HuH-7.5 (cell line): ENCODE results near the gene DTX3L.

Source experiments
- DNase-seq: peaks from one replicate; pipeline ENCODE4 v3.0.0; 2011; ENCODE audit warnings: low spot score

DTX3L gene

GRCh38 chr3:122606330-122606729 lies 42.2 kb downstream of the DTX3L start:
- DNase-seq = no peak

DNA sequence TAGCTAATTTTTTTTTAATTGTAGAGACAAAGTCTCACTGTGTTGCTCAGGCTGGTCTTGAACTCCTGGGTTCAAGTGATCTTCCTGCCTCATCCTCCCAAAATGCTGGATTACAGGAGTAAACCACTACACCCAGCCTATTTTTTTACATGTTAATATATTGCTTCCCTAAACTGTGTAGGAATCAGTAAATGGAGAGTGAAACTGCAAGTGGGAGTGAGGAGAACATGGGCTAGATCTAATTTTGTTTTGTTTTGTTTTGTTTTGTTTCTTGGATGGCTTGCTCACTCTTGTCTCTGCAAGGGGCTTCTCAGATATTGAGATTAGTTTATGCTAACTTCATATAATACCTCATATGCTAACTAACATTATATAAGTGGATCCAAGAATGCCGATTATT lies 44.8 kb downstream of the DTX3L start:
- DNase-seq = no peak

GRCh38 chr3:122609798-122610559 lies 45.8 kb downstream of the DTX3L start:
- no peak for DNase-seq

DNA sequence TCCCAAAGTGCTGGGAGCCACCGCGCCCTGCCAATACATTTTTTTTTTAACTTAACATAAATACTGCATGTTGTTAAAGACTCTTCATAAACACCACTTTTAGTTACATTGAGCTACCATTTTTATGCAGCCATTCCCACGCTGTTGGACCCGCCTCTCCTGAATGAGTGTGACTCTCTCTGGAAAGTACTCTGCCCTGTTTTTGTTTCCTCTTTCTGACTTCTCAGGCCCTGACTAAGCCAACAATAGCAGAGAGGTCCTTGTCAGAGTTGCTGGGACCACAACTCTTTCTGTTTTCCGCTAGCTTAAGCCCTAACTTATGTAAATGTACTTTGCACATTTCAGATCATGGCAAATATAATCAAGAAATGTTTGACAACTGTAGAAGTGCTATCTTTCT lies 48.6 kb downstream of the DTX3L start:
- DNase-seq = no peak

DNA sequence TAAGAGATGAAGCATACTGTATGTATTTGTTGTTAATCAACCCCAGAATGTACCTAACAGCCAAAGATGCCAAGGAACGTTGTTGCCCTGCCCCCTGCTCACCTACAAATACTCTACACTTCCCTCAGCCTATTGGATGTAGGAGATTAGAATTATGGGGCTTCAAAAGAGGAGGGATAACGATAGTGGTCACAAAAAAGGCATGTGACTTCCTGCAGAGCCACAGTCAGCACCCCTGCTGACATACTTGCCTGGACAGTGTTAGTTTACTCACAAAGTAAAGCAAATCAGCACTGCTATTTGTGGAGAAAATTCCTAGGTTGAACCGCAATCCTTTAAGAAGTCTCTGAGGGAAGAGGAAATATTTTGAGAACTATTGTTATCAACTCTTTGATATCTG lies 51.2 kb downstream of the DTX3L start:
- DNase-seq = no peak

DNA sequence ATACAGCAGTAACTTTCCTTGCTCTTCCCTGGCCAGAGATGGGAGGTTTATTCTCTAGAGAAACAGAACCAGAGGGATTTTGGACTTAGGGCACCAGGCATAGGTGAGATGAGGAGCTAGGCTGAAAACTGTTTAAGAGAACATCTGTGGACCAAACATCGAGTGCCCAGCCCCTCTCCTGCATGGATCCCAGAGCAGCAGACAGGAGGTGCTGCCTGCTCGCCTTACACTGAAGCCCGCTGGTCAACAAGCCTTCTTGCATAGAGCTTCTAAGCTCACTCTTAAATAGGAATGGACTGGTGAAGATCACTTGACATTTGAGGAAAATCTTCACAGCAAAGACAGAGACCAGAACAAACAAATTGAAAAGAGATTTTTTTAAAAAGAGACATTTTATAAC lies 54.5 kb downstream of the DTX3L start:
- DNase-seq = no peak

- DNase-seq = no peak
These were observed 54.9 kb downstream of the DTX3L start for GRCh38 chr3:122619040-122619439.

- DNase-seq = no peak
These were observed 56.3 kb downstream of the DTX3L start for GRCh38 chr3:122620399-122620798.

GRCh38 chr3:122621112-122621511 lies 57.0 kb downstream of the DTX3L start:
- DNase-seq = no peak

GRCh38 chr3:122623031-122623829 lies 59.1 kb downstream of the DTX3L start:
- no peak for DNase-seq
